ENCODE data around the gene RRN3. TPM values are rescaled to one million over a fixed set of nuclear protein-coding genes. Genes with fewer than 3 reads are reported as not detected.
A peak's percentile ranks its signal among the peaks of the same experiment; 100 is the strongest.
"Not testable (repeated sequence)": the region's sequence is repeated elsewhere in the genome, so short reads cannot be mapped to it uniquely, and the experiment has no call there.

RRN3 gene, protein sequence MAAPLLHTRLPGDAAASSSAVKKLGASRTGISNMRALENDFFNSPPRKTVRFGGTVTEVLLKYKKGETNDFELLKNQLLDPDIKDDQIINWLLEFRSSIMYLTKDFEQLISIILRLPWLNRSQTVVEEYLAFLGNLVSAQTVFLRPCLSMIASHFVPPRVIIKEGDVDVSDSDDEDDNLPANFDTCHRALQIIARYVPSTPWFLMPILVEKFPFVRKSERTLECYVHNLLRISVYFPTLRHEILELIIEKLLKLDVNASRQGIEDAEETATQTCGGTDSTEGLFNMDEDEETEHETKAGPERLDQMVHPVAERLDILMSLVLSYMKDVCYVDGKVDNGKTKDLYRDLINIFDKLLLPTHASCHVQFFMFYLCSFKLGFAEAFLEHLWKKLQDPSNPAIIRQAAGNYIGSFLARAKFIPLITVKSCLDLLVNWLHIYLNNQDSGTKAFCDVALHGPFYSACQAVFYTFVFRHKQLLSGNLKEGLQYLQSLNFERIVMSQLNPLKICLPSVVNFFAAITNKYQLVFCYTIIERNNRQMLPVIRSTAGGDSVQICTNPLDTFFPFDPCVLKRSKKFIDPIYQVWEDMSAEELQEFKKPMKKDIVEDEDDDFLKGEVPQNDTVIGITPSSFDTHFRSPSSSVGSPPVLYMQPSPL
- total RNA-seq: 10 to 100 TPM; 33.8 to 45.7 TPM

DNA sequence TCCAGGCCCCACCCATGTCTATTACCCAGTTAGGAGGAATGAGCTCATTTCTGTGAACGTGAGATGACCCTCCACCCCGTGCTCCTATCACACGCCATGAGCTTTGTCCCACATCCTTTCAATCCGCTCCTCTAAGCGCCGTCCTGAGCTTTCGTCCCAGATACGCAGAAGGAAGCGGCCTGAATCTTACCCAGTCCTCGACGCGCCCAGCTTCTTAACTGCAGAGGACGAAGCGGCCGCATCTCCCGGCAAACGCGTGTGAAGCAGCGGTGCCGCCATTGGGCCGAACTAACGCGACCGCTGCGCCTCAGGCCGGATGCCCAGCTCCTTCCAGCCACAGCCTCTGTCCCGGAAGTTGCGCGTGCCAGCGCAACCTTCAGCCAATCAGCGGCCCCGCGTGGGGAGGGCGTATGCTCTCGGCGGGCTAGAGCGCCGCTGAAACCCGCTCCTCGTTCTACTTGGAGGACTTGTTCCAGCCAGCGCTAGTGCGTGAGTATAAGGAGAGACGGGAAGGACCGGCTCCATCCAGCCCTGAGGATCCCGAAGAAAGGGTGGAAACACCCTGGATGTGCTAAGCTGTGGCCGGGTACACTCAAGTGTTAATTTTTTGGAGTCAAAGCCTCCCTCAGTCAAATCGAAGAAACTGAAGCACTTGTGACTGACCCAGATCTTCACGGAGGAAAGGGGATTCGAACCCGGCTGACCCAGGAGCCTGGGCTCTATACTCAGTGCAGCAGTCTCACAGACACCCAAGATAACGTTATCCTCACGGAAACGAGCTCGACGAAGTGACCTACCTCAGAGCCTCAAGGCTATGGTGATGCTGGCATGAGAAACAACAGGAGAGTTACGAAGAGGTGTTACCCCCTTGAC lies at the start of gene RRN3:
Gene RRN3 (minus strand): TSS at position 318 of the 873 bp plus-strand sequence. CDS start 39 bp downstream, at position 279.
- H3K27me3 Mint-ChIP-seq, H3K9me3 Mint-ChIP-seq, H3K4me1 Mint-ChIP-seq: not testable (repeated sequence)
- H3K36me3 Mint-ChIP-seq (ENCODE audit: low read depth): peaks cover 49% of the 10 kb centered on the region
- H3K4me3 Mint-ChIP-seq: peak within 1 kb of the TSS; percentile 93
- H3K27ac Mint-ChIP-seq: peak within 1 kb of the TSS; percentile 95
- peak; percentile 100 for ATAC-seq (replicated peaks)

DNA sequence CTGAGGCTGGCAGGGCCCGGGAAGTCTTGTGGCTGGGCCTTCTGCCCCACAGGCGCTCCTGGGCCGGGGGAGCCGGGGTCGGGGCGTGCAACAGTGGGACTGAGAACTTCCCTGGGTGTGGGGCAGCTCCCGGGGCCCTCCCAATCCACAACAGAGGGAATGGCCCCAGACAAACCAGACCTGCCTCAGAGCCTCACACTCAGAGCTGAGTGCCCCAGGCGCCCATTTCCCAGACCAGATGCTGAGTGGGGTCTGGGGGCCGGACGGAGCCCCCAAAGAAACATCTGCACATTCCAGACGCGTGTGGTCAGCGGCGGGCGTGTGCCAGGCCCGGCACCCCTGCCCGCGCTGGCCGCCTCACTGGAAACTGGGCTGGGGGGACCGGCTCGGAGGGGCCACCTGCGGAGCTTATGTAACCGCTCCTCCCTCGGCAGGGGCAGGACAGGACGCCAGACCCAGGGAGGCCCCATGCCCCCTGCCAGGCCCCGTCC lies 49.6 kb upstream of the RRN3 start:
- H3K36me3 Mint-ChIP-seq (ENCODE audit: low read depth); ATAC-seq (replicated peaks); H3K4me1 Mint-ChIP-seq; H3K9me3 Mint-ChIP-seq; H3K4me3 Mint-ChIP-seq; H3K27me3 Mint-ChIP-seq; H3K27ac Mint-ChIP-seq: not testable (repeated sequence)

DNA sequence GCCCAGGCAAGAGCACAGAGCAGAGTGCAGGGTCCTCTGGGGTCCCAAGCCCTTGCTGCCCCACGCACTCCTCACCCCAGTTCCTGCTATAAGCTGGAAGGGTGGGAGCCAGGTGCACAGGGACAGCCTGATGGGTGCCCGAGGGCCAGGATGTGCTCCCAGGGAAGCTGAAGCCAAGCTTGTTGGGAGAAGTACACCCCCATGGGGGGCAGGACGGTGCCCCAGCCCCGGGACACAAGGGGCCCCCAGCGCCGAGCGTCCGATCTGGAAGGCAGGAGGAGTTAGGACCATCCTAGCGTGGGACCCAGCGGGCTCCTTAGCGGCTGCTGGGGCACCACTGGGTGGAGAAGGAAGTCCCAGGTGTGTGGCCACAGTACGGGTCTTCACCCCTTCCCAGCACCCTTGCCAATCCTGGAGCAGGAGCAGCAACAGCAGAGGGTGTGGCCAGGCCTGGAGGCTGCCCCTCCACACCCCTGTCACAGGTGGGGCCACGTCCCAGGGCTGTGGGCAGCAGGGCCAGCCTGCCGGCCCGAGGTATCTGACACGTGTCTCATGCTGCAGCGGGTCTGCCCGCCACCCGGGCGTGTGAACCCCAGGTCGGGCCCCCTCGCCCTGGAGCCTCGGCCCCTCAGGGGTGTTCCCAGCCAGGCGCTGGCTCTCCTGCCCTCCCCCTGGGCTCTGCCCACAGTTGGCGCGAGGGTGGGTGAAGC lies 49.0 kb upstream of the RRN3 start:
- not testable (repeated sequence) for H3K27me3 Mint-ChIP-seq

DNA sequence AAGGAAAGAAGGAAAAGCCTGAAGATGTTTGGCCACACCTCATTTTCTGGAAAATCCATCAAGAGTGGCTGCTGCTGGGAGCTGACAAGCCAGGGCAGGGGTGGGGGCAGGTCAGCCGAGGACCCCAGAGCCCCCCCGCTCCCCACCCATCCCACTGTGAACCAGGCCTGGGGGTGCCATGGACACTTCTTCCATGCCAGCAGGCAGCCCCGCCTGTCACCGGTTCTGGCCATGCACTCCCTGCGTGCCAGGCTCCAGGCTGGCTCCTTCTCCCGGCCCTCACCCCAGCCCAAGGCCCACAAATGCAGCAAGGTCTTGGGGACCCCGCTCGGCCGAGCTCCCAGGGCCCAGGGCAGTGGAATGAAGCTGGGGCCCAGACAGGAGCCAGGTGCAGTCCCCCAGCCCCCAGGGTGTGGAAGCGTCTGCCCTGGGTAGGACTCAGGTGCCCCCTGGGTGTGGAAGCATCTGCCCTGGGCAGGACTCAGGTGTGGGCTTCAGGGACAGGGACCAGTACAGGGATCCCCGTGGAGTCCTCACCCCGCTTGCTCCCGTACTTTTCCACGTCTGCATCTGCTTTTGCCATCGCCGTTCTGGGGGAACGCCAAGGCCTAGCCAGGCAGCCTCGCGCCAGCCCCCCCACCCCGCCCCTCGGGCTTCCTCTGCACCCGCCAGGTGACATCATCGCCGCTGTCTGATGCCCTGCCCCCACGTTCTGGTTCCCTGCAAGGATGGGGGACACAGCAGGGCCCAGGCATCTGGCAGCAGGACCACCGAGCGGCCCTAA lies 48.2 kb upstream of the RRN3 start:
- H3K27me3 Mint-ChIP-seq; H3K4me1 Mint-ChIP-seq; ATAC-seq (replicated peaks): not testable (repeated sequence)

More for the DNA sequence above, 49.0 kb upstream of the RRN3 start:
- H3K4me1 Mint-ChIP-seq; H3K4me3 Mint-ChIP-seq; H3K27ac Mint-ChIP-seq; H3K9me3 Mint-ChIP-seq; ATAC-seq (replicated peaks); H3K36me3 Mint-ChIP-seq (ENCODE audit: low read depth): not testable (repeated sequence)

DNA sequence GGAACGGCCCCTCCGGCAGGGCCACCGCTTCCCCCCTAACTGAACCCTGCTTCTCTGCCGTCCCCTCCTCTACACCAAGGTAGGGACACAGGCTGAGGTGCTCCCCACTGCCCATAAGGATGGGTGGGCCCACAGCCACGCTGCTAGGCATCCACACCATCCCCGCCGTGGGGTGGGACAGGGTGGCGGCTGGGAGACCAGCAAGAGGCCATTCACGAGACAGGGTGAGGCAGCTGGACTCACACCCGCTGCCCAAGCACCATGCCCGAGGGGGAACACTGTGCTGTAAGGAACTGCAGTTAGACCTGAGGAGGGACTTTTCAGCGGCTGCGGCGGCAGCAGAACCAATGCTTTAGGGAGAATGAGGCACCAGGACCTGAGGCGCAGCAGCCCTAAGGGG lies 47.5 kb upstream of the RRN3 start:
- ATAC-seq (replicated peaks): no peak
- H3K27me3 Mint-ChIP-seq: no peaks in the 10 kb centered on the region
- H3K27ac Mint-ChIP-seq: no peak overlapping the region
- H3K4me1 Mint-ChIP-seq: no peaks in the 10 kb centered on the region
- no peaks in the 10 kb centered on the region for H3K36me3 Mint-ChIP-seq (ENCODE audit: low read depth)
- no peaks in the 10 kb centered on the region for H3K9me3 Mint-ChIP-seq
- no peak overlapping the region for H3K4me3 Mint-ChIP-seq

More for the DNA sequence above, 48.2 kb upstream of the RRN3 start:
- not testable (repeated sequence) for H3K4me3 Mint-ChIP-seq; H3K36me3 Mint-ChIP-seq (ENCODE audit: low read depth); H3K27ac Mint-ChIP-seq; H3K9me3 Mint-ChIP-seq

DNA sequence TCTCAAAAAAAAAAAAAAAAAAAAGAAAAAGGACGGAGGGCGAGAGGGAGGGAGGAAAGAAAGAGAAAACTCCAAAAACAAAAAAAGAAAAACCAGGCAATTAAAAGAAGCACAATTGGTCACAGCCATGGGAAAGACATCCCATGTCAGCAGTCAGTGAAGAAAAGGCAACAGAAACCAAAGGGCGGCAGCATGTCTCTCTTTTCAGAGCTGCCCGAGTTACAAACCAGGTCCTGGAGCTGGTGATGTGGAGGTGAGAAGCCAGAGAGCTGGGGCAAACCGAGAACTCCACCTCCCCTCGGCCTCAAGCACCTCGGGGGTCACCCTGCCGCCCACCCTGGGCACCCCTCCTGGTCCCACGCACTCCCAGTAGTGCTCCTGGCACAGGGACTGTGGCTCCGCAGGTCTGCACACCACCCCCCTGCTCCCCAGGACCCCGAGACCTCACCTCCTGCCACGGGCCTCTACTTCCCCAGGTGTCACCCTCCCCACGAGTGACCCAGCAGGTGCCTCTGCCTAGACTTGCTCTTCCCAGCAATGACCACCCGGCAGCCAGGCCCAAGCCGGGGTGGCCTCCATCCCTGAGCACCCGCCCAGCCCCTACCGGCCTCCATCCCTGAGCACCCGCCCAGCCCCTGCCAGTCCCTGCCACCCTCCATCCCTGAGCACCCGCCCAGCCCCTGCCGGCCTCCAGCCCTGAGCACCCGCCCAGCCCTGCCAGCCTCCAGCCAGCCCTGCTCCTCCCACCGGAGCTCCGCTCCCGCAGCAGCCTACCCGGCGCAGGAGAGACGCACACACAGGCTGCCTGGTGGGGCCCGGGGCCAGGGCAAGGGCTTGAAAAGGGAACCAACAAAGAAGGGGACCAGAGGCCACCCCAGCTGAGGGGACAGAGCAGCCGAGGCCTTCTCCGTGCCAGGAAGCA lies 46.6 kb upstream of the RRN3 start:
- not testable (repeated sequence) for H3K27me3 Mint-ChIP-seq; H3K9me3 Mint-ChIP-seq; H3K4me1 Mint-ChIP-seq; ATAC-seq (replicated peaks); H3K27ac Mint-ChIP-seq; H3K36me3 Mint-ChIP-seq (ENCODE audit: low read depth); H3K4me3 Mint-ChIP-seq

DNA sequence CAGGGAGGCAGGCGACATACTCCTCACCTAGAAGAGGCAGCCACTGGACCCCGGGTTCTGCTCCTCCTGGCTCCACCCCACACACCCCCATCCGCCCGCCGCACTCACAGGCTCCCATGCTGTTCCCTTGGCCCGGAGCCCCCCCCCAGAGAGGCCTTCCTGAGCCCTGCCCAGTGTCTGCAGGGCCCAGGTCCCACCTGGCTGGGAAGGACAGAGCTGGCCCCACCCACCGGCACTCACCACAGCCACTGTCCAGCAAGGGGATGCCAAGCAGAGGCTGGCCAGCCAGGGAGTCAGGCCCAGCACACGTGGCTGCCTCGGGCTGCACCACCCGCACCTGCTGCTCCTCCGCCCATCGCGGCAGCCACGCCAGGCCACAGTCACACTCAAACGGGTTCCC lies 43.4 kb upstream of the RRN3 start:
- H3K4me1 Mint-ChIP-seq; H3K9me3 Mint-ChIP-seq; H3K4me3 Mint-ChIP-seq; H3K27ac Mint-ChIP-seq; H3K36me3 Mint-ChIP-seq (ENCODE audit: low read depth); ATAC-seq (replicated peaks); H3K27me3 Mint-ChIP-seq: not testable (repeated sequence)

DNA sequence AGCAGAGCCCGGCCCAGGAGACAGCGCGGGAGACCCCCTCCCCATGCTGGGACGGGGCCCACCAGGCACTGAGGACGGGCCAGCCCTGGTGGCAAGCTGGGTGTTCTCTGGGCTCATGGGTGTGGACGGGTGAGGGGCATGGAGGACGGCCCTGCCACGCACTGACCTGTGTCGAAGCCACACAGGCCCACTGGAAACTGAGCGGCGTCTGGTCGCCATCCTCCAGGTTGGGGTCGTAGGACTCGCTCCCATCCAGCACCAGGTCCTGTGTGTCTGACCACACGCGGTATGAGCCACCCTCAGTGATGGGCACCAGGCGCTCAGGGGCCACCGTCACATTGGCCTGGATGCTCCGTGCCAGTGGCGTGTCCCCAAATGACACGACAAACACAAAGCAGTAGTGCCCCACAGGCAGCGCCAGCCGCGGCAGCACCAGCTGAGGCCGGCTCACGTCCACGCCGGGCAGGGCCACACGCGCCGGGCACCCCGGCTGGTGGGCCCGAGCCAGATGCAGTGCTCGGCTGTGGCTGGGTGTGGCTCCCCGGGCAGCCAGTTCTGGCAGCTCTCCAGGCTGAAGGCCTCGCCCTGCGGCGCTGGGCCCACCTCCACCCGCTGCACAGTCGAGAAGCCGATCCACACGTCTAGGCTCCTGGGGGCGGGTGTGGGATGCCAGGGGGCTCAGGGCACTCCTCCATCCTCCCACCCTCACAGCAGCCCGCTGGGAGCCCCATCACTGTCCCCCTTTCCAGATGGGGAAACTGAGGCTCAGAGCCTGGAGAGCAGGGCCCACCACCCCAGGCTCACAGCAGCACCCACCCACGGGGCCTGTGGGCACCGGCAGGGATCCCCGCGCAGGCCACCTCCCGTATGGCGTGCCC lies 41.6 kb upstream of the RRN3 start:
- H3K9me3 Mint-ChIP-seq; H3K36me3 Mint-ChIP-seq (ENCODE audit: low read depth); H3K27me3 Mint-ChIP-seq; H3K27ac Mint-ChIP-seq; ATAC-seq (replicated peaks); H3K4me3 Mint-ChIP-seq; H3K4me1 Mint-ChIP-seq: not testable (repeated sequence)

DNA sequence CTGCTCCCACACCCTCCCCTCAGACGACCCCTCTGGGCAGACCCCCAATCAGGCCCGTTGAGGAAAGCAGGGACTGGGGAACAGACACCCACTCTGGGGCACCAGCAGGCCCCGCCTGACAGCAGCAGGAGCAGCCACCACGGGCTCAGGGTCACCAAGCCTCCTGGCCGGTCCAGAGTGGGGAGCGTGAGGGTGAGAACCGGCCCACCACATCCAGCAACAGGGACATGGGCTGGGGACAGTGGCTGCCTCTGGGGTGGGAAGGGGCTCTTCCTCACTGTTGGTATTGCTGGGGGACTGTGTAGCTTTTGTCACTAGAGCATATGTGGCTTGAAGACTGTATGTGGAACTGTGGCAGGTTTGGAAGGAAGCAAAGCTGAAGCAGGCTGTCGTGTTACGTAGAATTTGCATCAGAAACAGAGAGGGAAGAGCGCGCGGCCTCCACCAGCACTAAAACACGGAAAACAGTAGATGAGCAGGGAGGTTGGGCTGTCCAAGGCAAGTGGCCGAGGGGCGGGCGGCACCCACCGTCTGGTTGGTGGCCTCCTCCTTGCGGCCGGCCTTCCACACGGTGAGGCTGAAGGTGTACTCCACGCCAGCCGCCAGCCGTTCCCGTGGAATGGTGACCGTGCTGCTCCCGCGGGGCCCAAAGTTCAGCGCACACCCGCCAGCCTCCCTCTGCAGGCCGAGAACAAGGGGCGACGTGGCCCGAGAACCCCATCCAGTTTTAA lies 40.8 kb upstream of the RRN3 start:
- H3K4me3 Mint-ChIP-seq; H3K9me3 Mint-ChIP-seq; H3K27me3 Mint-ChIP-seq; H3K27ac Mint-ChIP-seq; ATAC-seq (replicated peaks); H3K36me3 Mint-ChIP-seq (ENCODE audit: low read depth); H3K4me1 Mint-ChIP-seq: not testable (repeated sequence)

DNA sequence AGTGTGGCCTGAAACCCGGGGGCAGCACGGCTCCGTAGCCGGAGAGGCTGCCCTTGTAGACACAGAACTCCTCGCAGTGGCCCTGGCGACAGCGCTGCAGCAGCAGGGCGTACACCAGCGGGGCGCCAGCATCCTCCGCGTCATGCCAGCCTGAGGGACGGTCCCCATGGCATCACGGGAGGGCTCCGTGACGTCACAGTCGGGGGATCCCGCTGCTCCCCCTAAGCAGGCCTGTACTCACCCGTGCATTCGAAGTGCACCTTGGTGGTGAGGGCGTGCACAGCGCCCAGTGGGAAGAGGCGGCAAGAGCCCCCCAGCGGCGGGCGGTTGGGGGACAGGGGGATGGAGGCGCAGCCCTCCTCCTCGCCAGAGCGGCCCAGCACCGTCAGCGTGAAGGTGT lies 39.5 kb upstream of the RRN3 start:
- not testable (repeated sequence) for H3K4me1 Mint-ChIP-seq; H3K4me3 Mint-ChIP-seq; H3K36me3 Mint-ChIP-seq (ENCODE audit: low read depth); H3K27me3 Mint-ChIP-seq; ATAC-seq (replicated peaks); H3K27ac Mint-ChIP-seq; H3K9me3 Mint-ChIP-seq

DNA sequence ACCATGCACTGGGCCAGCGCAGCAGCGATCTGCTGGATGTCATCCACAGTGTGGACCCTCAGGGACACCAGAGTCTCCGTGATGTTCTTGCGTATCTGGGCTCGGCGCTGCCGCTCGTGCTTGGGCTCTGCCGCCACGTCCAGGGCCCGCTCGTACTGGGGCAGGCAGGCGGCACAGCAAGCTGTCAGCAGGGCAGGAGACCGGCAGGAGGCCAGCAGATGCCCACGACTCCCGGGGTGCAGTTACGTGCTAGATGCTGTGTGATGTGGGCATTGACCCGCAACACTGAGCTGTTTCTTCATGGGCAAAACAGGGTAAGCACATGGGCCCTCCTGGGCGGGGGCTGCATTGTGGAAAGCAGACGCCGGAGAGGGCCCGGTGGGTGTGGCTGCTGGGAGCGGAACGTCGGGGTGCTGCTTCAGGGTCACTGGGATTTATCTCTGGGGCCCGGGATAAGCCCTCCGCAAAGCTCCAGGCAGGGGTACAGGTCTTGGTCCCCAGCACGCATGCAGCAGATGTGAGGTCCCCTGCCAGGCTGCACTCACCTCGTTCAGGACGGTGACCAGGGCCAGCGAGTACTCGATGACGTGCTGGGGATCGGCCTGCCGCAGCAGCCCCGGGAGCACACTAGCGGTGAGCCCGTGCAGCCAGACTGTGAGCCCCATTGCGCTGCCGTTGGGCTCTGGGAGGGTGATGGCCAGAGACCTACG lies 38.8 kb upstream of the RRN3 start:
- H3K27me3 Mint-ChIP-seq; ATAC-seq (replicated peaks); H3K4me3 Mint-ChIP-seq; H3K27ac Mint-ChIP-seq; H3K4me1 Mint-ChIP-seq; H3K36me3 Mint-ChIP-seq (ENCODE audit: low read depth); H3K9me3 Mint-ChIP-seq: not testable (repeated sequence)

Data from activated T-helper 17 cell treated with anti-CD3 and anti-CD28 coated beads, Interleukin-2, amount 50 U/mL, for 72 hours (primary cell).